Activated T-helper 2 cell treated with anti-CD3 and anti-CD28 coated beads, Interferon-gamma antibody, Interleukin-2, Interleukin-4, amounts not matched to agents 10 μg/mL and 5 μg/mL and 100 μg/mL, durations not matched to agents 14 hours and 24 hours and 36 hours (primary cell): ENCODE data around the gene CEP85L. TPM values are rescaled to one million over a fixed set of nuclear protein-coding genes. Genes with fewer than 3 reads are reported as not detected.

Experiments used
- DNase-seq: peaks from one replicate; pipeline ENCODE4 v3.0.0; 2021; ENCODE audit warnings: low spot score
- H3K27ac Mint-ChIP-seq: one replicate; pipeline ENCODE4 v1.8.0; 2021; ENCODE audit warnings: mixed read lengths
- H3K27me3 Mint-ChIP-seq: one replicate; pipeline ENCODE4 v1.8.0; 2021; ENCODE audit warnings: low read depth, mixed read lengths
- H3K36me3 Mint-ChIP-seq: one replicate; pipeline ENCODE4 v1.8.0; 2021; ENCODE audit warnings: low read depth, mixed read lengths
- H3K4me1 Mint-ChIP-seq: one replicate; pipeline ENCODE4 v1.8.0; 2021; ENCODE audit warnings: low read depth, mixed read lengths
- H3K4me3 Mint-ChIP-seq: one replicate; pipeline ENCODE4 v1.8.0; 2021; ENCODE audit warnings: low read depth, mild to moderate bottlenecking, moderate library complexity, mixed read lengths
- H3K9me3 Mint-ChIP-seq: one replicate; pipeline ENCODE4 v1.8.0; 2021; ENCODE audit warnings: mixed read lengths
- intact Hi-C: fragments of 100-400 bp; cut with micrococcal nuclease; formaldehyde crosslinking; loops from one replicate; pipeline ENCODE4 v1.15.1; 2023
- total RNA-seq: library from RNA; stranded (reverse); gene quantifications from 2 replicates; pipeline ENCODE4 v1.2.3, GENCODE V29; 2022

CEP85L gene
- total RNA-seq, 1 donor from 2014 or later: 34.2 TPM

GRCh38 chr6:118675225-118675624, 23.8 kb upstream of the CEP85L start:
- peaks cover 41% of the 10 kb centered on the region for H3K4me1 Mint-ChIP-seq
- peaks cover 64% of the 10 kb centered on the region for H3K36me3 Mint-ChIP-seq

GRCh38 chr6:118674772-118675171, 23.4 kb upstream of the CEP85L start:
- DNase-seq: no peak
- Mint-ChIP-seq H3K27ac (no peak overlapping the region), H3K4me1 (peaks cover 44% of the 10 kb centered on the region), H3K27me3 (no peaks in the 10 kb centered on the region), H3K4me3 (no peak overlapping the region), H3K36me3 (peaks cover 69% of the 10 kb centered on the region), H3K9me3 (no peaks in the 10 kb centered on the region)
- intact Hi-C loops: no loop called here

More at GRCh38 chr6:118675225-118675624, 23.8 kb upstream of the CEP85L start:
- no peaks in the 10 kb centered on the region for H3K9me3 Mint-ChIP-seq
- no peak overlapping the region for H3K27ac Mint-ChIP-seq
- intact Hi-C loops: no loop called here
- DNase-seq: no peak
- H3K27me3 Mint-ChIP-seq: no peaks in the 10 kb centered on the region
- no peak overlapping the region for H3K4me3 Mint-ChIP-seq

GRCh38 chr6:118672678-118673077, 21.3 kb upstream of the CEP85L start:
- no peaks in the 10 kb centered on the region for H3K9me3 Mint-ChIP-seq
- no peak for DNase-seq
- intact Hi-C loops: no loop called here
- no peak overlapping the region for H3K4me3 Mint-ChIP-seq
- H3K4me1 Mint-ChIP-seq: peaks cover 51% of the 10 kb centered on the region
- no peak overlapping the region for H3K27ac Mint-ChIP-seq
- H3K36me3 Mint-ChIP-seq: peaks cover 59% of the 10 kb centered on the region
- no peaks in the 10 kb centered on the region for H3K27me3 Mint-ChIP-seq

- Mint-ChIP-seq H3K27me3 (no peaks in the 10 kb centered on the region), H3K27ac (no peak overlapping the region), H3K36me3 (peaks cover 39% of the 10 kb centered on the region), H3K9me3 (no peaks in the 10 kb centered on the region), H3K4me3 (no peak overlapping the region), H3K4me1 (peaks cover 59% of the 10 kb centered on the region)
- intact Hi-C loops: no loop called here
- DNase-seq: no peak
Observed at GRCh38 chr6:118669561-118669960, 18.2 kb upstream of the CEP85L start.

GRCh38 chr6:118668761-118669385, 17.5 kb upstream of the CEP85L start:
- no peak overlapping the region for H3K27ac Mint-ChIP-seq
- DNase-seq: no peak
- no peak overlapping the region for H3K4me3 Mint-ChIP-seq
- H3K4me1 Mint-ChIP-seq: peaks cover 64% of the 10 kb centered on the region
- intact Hi-C loops: no loop called here
- H3K36me3 Mint-ChIP-seq: peaks cover 38% of the 10 kb centered on the region
- H3K9me3 Mint-ChIP-seq: no peaks in the 10 kb centered on the region
- no peaks in the 10 kb centered on the region for H3K27me3 Mint-ChIP-seq

GRCh38 chr6:118667988-118668387, 16.6 kb upstream of the CEP85L start:
- Mint-ChIP-seq H3K27ac (no peak overlapping the region), H3K4me3 (no peak overlapping the region), H3K4me1 (peaks cover 59% of the 10 kb centered on the region), H3K9me3 (no peaks in the 10 kb centered on the region), H3K27me3 (no peaks in the 10 kb centered on the region), H3K36me3 (peaks cover 29% of the 10 kb centered on the region)
- DNase-seq: no peak
- intact Hi-C loops: no loop called here

- peaks cover 58% of the 10 kb centered on the region for H3K4me1 Mint-ChIP-seq
- H3K27ac Mint-ChIP-seq: peak overlapping the region; percentile 96
- peaks cover 30% of the 10 kb centered on the region for H3K36me3 Mint-ChIP-seq
- no peak for DNase-seq
- H3K4me3 Mint-ChIP-seq: peak overlapping the region; percentile 86
- intact Hi-C loops: loop anchor here (2.0 kb wide), 1 partner anchor 16 kb away; no protein-coding TSS in a partner anchor
- no peaks in the 10 kb centered on the region for H3K9me3 Mint-ChIP-seq
- no peaks in the 10 kb centered on the region for H3K27me3 Mint-ChIP-seq
Observed at GRCh38 chr6:118665011-118665410, 13.6 kb upstream of the CEP85L start.

- no peak for DNase-seq
- Mint-ChIP-seq H3K36me3 (peaks cover 31% of the 10 kb centered on the region), H3K9me3 (no peaks in the 10 kb centered on the region), H3K4me1 (peaks cover 58% of the 10 kb centered on the region), H3K27ac (peak overlapping the region; percentile 96), H3K27me3 (no peaks in the 10 kb centered on the region), H3K4me3 (peak overlapping the region; percentile 86)
- intact Hi-C loops: loop anchor here (1.0 to 2.0 kb wide), 4 partner anchors 13 to 62 kb away; partner anchors contain the start of gene CEP85L
Observed at GRCh38 chr6:118663993-118664985, 12.9 kb upstream of the CEP85L start.

- peaks cover 33% of the 10 kb centered on the region for H3K36me3 Mint-ChIP-seq
- H3K27me3 Mint-ChIP-seq: no peaks in the 10 kb centered on the region
- intact Hi-C loops: no loop called here
- H3K4me1 Mint-ChIP-seq: peaks cover 52% of the 10 kb centered on the region
- no peaks in the 10 kb centered on the region for H3K9me3 Mint-ChIP-seq
- no peak overlapping the region for H3K4me3 Mint-ChIP-seq
- no peak overlapping the region for H3K27ac Mint-ChIP-seq
- no peak for DNase-seq
Observed at GRCh38 chr6:118661831-118662230, 10.4 kb upstream of the CEP85L start.

GRCh38 chr6:118660218-118660569, 8.8 kb upstream of the CEP85L start:
- Mint-ChIP-seq H3K27me3 (no peaks in the 10 kb centered on the region), H3K36me3 (peaks cover 44% of the 10 kb centered on the region), H3K27ac (peak overlapping the region; percentile 74), H3K9me3 (no peaks in the 10 kb centered on the region), H3K4me1 (peaks cover 55% of the 10 kb centered on the region), H3K4me3 (no peak overlapping the region)
- intact Hi-C loops: no loop called here
- no peak for DNase-seq

- intact Hi-C loops: no loop called here
- Mint-ChIP-seq H3K4me1 (peaks cover 51% of the 10 kb centered on the region), H3K27ac (peak overlapping the region; percentile 74)
Observed at GRCh38 chr6:118659513-118660217, 8.3 kb upstream of the CEP85L start.

GRCh38 chr6:118656847-118657451, 5.6 kb upstream of the CEP85L start:
- peak overlapping the region; percentile 73 for H3K27ac Mint-ChIP-seq
- H3K9me3 Mint-ChIP-seq: no peaks in the 10 kb centered on the region
- intact Hi-C loops: no loop called here
- no peaks in the 10 kb centered on the region for H3K27me3 Mint-ChIP-seq
- H3K4me3 Mint-ChIP-seq: no peak overlapping the region
- DNase-seq: no peak
- peaks cover 47% of the 10 kb centered on the region for H3K4me1 Mint-ChIP-seq
- peaks cover 35% of the 10 kb centered on the region for H3K36me3 Mint-ChIP-seq

More at GRCh38 chr6:118659513-118660217, 8.3 kb upstream of the CEP85L start:
- H3K36me3 Mint-ChIP-seq: peaks cover 45% of the 10 kb centered on the region
- DNase-seq: no peak
- H3K27me3 Mint-ChIP-seq: no peaks in the 10 kb centered on the region
- no peaks in the 10 kb centered on the region for H3K9me3 Mint-ChIP-seq
- H3K4me3 Mint-ChIP-seq: no peak overlapping the region
